ENCODE data around the gene KANK2. TPM values are rescaled to one million over a fixed set of nuclear protein-coding genes. Genes with fewer than 3 reads are reported as not detected.

KANK2 gene
- total and polyA plus RNA-seq, 8 donors, result 179 to 286 (median 254) TPM

DNA sequence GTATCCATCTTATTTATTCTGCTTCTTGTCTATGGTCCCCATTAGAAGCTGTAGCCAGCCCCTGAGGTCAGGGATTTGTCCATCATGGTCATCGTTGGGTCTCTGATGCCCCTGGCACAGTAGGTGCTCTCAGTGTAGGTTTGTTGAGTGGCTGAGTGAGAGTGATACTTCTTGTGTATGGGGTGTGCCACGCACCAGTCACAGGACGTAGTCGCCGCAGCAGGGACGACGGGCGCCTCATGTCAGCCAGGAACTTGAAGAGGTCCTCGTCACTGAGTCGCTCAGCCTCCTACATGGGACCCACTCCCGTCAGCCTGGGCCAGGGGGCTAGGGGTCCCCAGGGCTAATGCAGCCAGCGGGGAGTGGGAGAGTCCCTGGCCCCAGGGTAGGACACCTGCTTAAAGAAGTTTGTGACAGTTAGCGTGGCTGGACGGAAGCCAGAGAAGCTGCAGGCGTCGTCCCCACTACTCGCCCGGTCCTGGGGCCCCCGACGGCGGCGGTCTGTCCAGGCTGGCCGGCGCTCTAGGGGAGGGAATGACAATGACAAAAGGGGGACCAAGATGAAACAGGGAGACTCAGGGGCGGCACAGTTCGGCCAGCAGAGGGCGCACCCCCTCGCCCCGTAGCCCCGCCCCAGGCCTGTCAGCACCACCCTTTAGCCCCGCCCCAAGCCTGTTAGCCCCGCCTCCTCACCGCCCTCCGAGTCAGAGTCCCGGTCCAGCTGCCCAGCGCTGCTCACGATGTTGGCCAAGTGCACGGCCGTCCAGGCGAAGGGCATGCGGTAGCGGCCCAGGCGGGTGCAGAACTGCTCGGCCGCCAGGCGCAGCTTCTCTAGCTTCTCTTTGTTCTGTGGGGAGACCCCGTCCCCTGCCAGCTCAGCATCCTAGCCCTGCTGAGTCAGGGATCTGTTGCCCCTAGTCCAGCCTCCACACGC is 45.8 kb upstream of the KANK2 start:
- ATAC-seq (peak; percentile 97), DNase-seq (peak; percentile 57 to 98 (median 90))
- Histone ChIP-seq H3K36me3 (peaks cover 0 to 63% of the 10 kb centered on the region in 2 donors), H3K9me3 (peaks cover 0 to 10% of the 10 kb centered on the region in 2 donors), H3K27ac (peak overlapping the region; percentile 28 to 62), H3K4me1 (peaks cover 0 to 36% of the 10 kb centered on the region in 2 donors), H3K4me3 (no peak overlapping the region), H3K27me3 (no peaks in the 10 kb centered on the region)
- TF ChIP-seq, protein P1, sequence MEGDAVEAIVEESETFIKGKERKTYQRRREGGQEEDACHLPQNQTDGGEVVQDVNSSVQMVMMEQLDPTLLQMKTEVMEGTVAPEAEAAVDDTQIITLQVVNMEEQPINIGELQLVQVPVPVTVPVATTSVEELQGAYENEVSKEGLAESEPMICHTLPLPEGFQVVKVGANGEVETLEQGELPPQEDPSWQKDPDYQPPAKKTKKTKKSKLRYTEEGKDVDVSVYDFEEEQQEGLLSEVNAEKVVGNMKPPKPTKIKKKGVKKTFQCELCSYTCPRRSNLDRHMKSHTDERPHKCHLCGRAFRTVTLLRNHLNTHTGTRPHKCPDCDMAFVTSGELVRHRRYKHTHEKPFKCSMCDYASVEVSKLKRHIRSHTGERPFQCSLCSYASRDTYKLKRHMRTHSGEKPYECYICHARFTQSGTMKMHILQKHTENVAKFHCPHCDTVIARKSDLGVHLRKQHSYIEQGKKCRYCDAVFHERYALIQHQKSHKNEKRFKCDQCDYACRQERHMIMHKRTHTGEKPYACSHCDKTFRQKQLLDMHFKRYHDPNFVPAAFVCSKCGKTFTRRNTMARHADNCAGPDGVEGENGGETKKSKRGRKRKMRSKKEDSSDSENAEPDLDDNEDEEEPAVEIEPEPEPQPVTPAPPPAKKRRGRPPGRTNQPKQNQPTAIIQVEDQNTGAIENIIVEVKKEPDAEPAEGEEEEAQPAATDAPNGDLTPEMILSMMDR (IDR thresholded peaks at IDR 0.05), result peak; percentile 66 to 90
- intact Hi-C loops (cut with DNase I), result no loop called here

- Histone ChIP-seq H3K27ac (no peak overlapping the region), H3K36me3 (peaks cover 0 to 66% of the 10 kb centered on the region in 2 donors)
Observed at GRCh38 chr19:11242025-11242424, 44.7 kb upstream of the KANK2 start.

DNA sequence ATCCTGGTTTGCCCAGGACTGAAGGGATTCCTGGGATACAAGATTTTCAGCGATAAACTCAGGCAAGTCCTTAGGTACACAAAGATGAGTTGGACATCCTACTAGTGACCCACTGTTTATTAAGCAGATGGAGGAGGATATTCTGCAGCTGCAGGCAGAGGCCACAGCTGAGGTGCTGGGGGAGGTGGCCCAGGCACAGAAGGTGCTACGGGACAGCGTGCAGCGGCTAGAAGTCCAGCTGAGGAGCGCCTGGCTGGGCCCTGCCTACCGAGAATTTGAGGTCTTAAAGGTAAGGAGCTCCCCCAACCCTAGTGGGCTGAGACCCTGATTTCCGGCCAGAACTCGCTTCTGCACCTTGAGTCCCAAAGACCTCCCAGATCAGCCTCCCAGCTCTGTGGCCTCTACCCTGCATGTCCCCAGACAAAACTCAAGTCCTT is 42.7 kb upstream of the KANK2 start:
- peaks cover 0 to 62% of the 10 kb centered on the region in 2 donors for H3K36me3 ChIP-seq
- H3K4me1 ChIP-seq, result peaks cover 0 to 12% of the 10 kb centered on the region in 2 donors
- no peak overlapping the region for H3K27ac ChIP-seq
- DNase-seq, result no peak
- no peak overlapping the region for H3K4me3 ChIP-seq
- H3K9me3 ChIP-seq, result peaks cover 0 to 10% of the 10 kb centered on the region in 2 donors
- intact Hi-C loops (cut with DNase I), result no loop called here
- TF ChIP-seq, protein P1 (IDR thresholded peaks at IDR 0.05), result no peak
- no peaks in the 10 kb centered on the region for H3K27me3 ChIP-seq
- ATAC-seq, result no peak

More at GRCh38 chr19:11242025-11242424, 44.7 kb upstream of the KANK2 start:
- TF ChIP-seq, protein P1 (IDR thresholded peaks at IDR 0.05), result no peak
- Histone ChIP-seq H3K4me3 (no peak overlapping the region), H3K27me3 (no peaks in the 10 kb centered on the region), H3K4me1 (peaks cover 0 to 27% of the 10 kb centered on the region in 2 donors), H3K9me3 (peaks cover 0 to 10% of the 10 kb centered on the region in 2 donors)
- intact Hi-C loops (cut with DNase I), result no loop called here
- ATAC-seq (no peak), DNase-seq (no peak)

DNA sequence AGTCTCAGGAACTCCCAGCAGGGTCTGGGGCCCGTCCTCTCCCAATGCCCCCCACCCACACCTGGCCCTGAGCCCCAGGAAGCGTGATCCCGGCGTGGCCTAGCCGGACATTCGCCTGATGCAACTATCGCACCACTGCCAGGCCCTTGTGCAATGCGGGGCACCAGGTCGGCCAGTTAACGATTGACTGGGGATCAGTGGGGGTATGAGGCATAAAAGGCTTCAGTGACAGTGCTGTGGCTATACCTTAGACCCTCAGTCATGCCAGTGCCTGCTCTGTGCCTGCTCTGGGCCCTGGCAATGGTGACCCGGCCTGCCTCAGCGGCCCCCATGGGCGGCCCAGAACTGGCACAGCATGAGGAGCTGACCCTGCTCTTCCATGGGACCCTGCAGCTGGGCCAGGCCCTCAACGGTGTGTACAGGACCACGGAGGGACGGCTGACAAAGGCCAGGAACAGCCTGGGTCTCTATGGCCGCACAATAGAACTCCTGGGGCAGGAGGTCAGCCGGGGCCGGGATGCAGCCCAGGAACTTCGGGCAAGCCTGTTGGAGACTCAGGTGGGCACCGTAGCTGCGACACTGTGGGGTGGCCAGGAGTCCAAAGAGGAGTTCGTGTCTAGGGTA is 42.1 kb upstream of the KANK2 start, which contains the start of gene ANGPTL8:
TSS of gene ANGPTL8 (plus strand) at position 243 of the 624 bp plus-strand sequence. CDS start at position 262, 19 bp downstream.
- Histone ChIP-seq H3K4me3 (no peak within 1 kb of the TSS), H3K27ac (no peak within 1 kb of the TSS), H3K27me3 (no peaks in the 10 kb centered on the region), H3K9me3 (peaks cover 0 to 10% of the 10 kb centered on the region in 2 donors), H3K36me3 (peaks cover 0 to 65% of the 10 kb centered on the region in 2 donors), H3K4me1 (peaks cover 0 to 12% of the 10 kb centered on the region in 2 donors)
- DNase-seq (no peak), ATAC-seq (no peak)
- TF ChIP-seq, protein P1 (IDR thresholded peaks at IDR 0.05), result no peak
- intact Hi-C loops (cut with DNase I), result no loop called here
